RWPE2 (cell line): Measurements from ENCODE around the gene RDH16.
A peak's percentile ranks its signal among the peaks of the same experiment; 100 is the strongest.
"Not testable (repeated sequence)": the region's sequence is repeated elsewhere in the genome, so short reads cannot be mapped to it uniquely, and the experiment has no call there.

Experiments
- ATAC-seq: fragments of 200-7000 bp; cut with Tn5 transposase; 3 replicates; pipeline ENCODE4 v1.9.1; 2021; ENCODE audit warnings: low read depth
- DNase-seq: peaks from one replicate; pipeline ENCODE4 v3.0.0-alpha.2; 2020; ENCODE audit warnings: low spot score
- H3K27ac ChIP-seq: fragments of 450-650 bp; 2 replicates; pipeline ENCODE4 v1.5.1; 2017; ENCODE audit warnings: mild to moderate bottlenecking; ENCODE audit not compliant: poor library complexity, severe bottlenecking
- H3K27me3 ChIP-seq: fragments of 250-450 bp; sonication (Bioruptor Pico); 2 replicates; pipeline ENCODE4 v1.5.1; 2021; ENCODE audit warnings: mild to moderate bottlenecking, moderate library complexity; ENCODE audit not compliant: insufficient read depth, poor library complexity, severe bottlenecking
- H3K36me3 ChIP-seq: fragments of 250-450 bp; sonication (Bioruptor Pico); 2 replicates; pipeline ENCODE4 v1.5.1; 2020; ENCODE audit warnings: low read depth, mild to moderate bottlenecking, moderate library complexity
- H3K4me1 ChIP-seq: fragments of 250-450 bp; sonication (Bioruptor Pico); 2 replicates; pipeline ENCODE4 v1.5.1; 2021; ENCODE audit warnings: mild to moderate bottlenecking, moderate library complexity; ENCODE audit not compliant: insufficient read depth, poor library complexity, severe bottlenecking
- H3K4me3 ChIP-seq: fragments of 250-450 bp; sonication (Bioruptor Pico); 2 replicates; pipeline ENCODE4 v1.5.1; 2021; ENCODE audit warnings: mild to moderate bottlenecking, moderate library complexity; ENCODE audit not compliant: severe bottlenecking
- H3K9me3 ChIP-seq: fragments of 250-450 bp; sonication (Bioruptor Pico); 2 replicates; pipeline ENCODE4 v1.5.1; 2021; ENCODE audit warnings: mild to moderate bottlenecking, moderate library complexity; ENCODE audit not compliant: severe bottlenecking
- CTCF ChIP-seq: fragments of 450-650 bp; IDR thresholded peaks from one replicate; pipeline ENCODE4 v1.5.1; 2017; ENCODE audit warnings: mild to moderate bottlenecking, moderate library complexity; ENCODE audit not compliant: poor library complexity, severe bottlenecking

RDH16 gene

DNA sequence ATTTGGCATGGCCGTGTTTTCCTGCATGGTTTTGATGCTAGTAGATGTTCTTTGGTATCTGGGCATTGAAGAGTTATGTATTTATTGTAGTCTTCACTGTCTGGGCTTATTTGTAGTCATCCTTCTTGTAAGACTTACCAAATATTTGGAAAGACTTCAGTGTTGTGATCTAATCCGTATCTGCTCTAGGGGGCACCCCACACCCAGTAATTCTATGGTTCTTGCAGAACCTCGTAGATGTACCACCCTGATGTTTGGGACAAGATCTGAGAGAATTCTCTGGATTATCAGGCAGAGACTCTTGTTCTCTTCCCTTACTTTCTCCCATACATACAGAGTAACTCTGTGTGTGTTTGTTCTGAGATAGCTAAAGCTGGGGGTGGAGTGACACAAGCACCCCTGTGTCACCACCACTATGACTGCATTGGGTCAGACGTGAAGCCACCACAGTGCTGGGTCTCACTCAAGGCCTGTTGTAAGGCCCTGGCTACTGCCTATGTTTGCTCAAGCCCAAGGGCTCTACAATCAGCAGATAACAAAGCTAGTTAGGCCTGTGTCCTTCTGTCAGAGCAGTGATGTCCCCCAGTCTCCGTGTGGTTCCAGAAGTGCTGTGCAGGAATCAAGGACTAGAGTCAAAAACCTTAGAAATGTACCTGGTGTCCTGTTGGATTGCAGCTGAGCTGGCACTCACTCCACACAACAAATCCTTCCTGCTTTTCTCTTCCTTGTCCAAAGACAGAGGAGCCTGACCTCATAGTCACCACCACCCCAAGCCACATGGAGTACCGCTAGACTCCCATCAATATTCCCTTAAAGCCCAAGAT is 9.6 kb downstream of the RDH16 start:
- H3K4me1 ChIP-seq: no peaks in the 10 kb centered on the region
- no peaks in the 10 kb centered on the region for H3K27me3 ChIP-seq
- H3K9me3 ChIP-seq: no peaks in the 10 kb centered on the region
- no peak; the same call in 2 of the 3 replicates for ATAC-seq
- TF ChIP-seq CTCF: peak; percentile 27
- H3K27ac ChIP-seq: no peak overlapping the region
- H3K36me3 ChIP-seq: no peaks in the 10 kb centered on the region
- no peak for DNase-seq
- H3K4me3 ChIP-seq: no peak overlapping the region

GRCh38 chr12:56943878-56944277 is 13.5 kb downstream of the RDH16 start:
- ATAC-seq: no peak
- Histone ChIP-seq H3K4me1 (peaks cover 16% of the 10 kb centered on the region), H3K4me3 (no peak overlapping the region), H3K9me3 (no peaks in the 10 kb centered on the region), H3K27me3 (no peaks in the 10 kb centered on the region), H3K27ac (no peak overlapping the region), H3K36me3 (no peaks in the 10 kb centered on the region)
- DNase-seq: no peak
- no peak for TF ChIP-seq CTCF

- not testable (repeated sequence) for H3K36me3 ChIP-seq, H3K27ac ChIP-seq, H3K4me3 ChIP-seq, ATAC-seq, H3K27me3 ChIP-seq, H3K9me3 ChIP-seq, DNase-seq
- peaks cover 16% of the 10 kb centered on the region for H3K4me1 ChIP-seq
These were observed 14.0 kb downstream of the RDH16 start for GRCh38 chr12:56943374-56943773.

DNA sequence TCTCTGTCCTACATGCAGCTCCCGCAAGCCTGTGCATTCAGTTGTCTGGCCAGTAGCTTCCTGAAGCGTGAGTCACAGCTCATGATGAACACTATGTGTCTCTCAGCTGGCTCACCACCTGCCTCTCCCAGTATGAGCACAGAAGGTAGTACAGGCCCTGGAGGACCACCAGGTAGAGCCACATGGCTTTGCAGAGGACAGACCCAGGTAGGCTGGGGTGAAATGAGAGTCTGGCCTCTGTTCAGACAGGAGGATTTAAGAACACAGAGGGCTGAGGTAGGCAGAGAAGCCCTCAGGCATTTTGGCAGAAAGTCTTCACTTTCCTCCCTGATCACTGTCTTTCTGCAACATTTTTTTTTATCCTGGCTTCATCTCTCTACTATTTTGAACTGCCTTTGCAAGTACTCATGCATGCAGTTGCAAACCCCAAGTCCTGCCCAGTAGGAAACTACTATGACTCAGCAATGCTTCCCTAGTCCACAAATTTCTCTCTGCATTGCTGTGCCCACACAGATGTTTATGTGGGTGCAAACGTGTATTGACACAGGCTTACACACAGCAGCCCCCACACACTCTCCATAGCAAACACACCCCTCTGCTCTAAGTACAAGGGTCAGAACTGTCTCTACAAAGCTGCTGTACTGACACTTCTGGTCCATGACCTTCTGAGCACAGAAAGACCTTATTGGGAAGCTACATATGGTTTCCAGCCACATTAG is 15.9 kb downstream of the RDH16 start:
- peak; percentile 99 for ATAC-seq
- peak; percentile 81 for DNase-seq
- H3K27me3 ChIP-seq: no peaks in the 10 kb centered on the region
- peak overlapping the region; percentile 90 for H3K27ac ChIP-seq
- no peaks in the 10 kb centered on the region for H3K9me3 ChIP-seq
- no peaks in the 10 kb centered on the region for H3K36me3 ChIP-seq
- peak; percentile 11 for TF ChIP-seq CTCF
- peaks cover 16% of the 10 kb centered on the region for H3K4me1 ChIP-seq
- H3K4me3 ChIP-seq: no peak overlapping the region

GRCh38 chr12:56940942-56941298 is 16.5 kb downstream of the RDH16 start:
- DNase-seq, H3K36me3 ChIP-seq, H3K9me3 ChIP-seq, H3K27me3 ChIP-seq, H3K4me3 ChIP-seq, ATAC-seq: not testable (repeated sequence)
- Histone ChIP-seq H3K27ac (peak overlapping the region; percentile 90), H3K4me1 (peaks cover 16% of the 10 kb centered on the region)
